Right lobe of liver (tissue), 6 donors: ENCODE data around the gene VASN. TPM values are rescaled to one million over a fixed set of nuclear protein-coding genes. Genes with fewer than 3 reads are reported as not detected.

Experiments used
- ATAC-seq, 4 donors: fragments of 200-7000 bp; cut with Tn5 transposase; one replicate each; pipeline ENCODE4 v1.9.1; 2020; ENCODE audit warnings: mild to moderate bottlenecking in 4 of 4, moderate library complexity in 4 of 4
- DNase-seq, 3 donors: peaks; one replicate each; pipeline ENCODE4 v3.0.0-alpha.2; 2020
- H3K27ac ChIP-seq, 3 donors: fragments of 200-600 bp; one replicate each; pipeline ENCODE4 v1.8.0; 2022
- H3K27me3 ChIP-seq, 2 donors: fragments of 200-600 bp; one replicate each; pipeline ENCODE4 v1.8.0; 2022
- H3K36me3 ChIP-seq, 4 donors: fragments of 200-600 bp; sonication (generic) in 1 of 4; one replicate each; pipeline versions ENCODE4 v1.5.1 to v1.8.0; 2017 to 2022; ENCODE audit warnings: control low read depth in 1 of 4
- H3K4me1 ChIP-seq, 4 donors: fragments of 200-600 bp; sonication (generic) in 1 of 4; one replicate each; pipeline versions ENCODE4 v1.5.1 to v1.8.0; 2017 to 2022; ENCODE audit warnings: control low read depth in 1 of 4
- H3K4me3 ChIP-seq, 3 donors: fragments of 200-600 bp; one replicate each; pipeline ENCODE4 v1.8.0; 2022
- H3K9me3 ChIP-seq, 4 donors: fragments of 200-600 bp; sonication (generic) in 1 of 4; one replicate each; pipeline versions ENCODE4 v1.5.1 to v1.8.0; 2017 to 2022; ENCODE audit warnings: control low read depth in 1 of 4
- POLR2A ChIP-seq: fragments of 450-650 bp; IDR thresholded peaks from one replicate; pipeline ENCODE4 v1.6.1; 2017; ENCODE audit warnings: antibody characterized with exemption, mild to moderate bottlenecking
- WGBS: methylation state at CpG from one replicate; pipeline ENCODE4 v1.1.6; 2018; ENCODE audit warnings: low coverage, low lambda C conversion rate; ENCODE audit not compliant: insufficient coverage; ENCODE audit errors: missing lambda C conversion rate; 5-methylcytosine and 5-hydroxymethylcytosine counted together
- intact Hi-C, 2 donors: fragments of 100-400 bp; cut with DNase I; formaldehyde crosslinking; loops; one replicate each; pipeline versions ENCODE4 v1.11.2 to v1.14.1; 2022
- total RNA-seq, 6 experiments: library from RNA; depleted of rRNA in 2 of 6; stranded (reverse); fragments of >200 nt in 2 of 6; fragmentation: NEBNext Ultra II Directional in 3 of 6; extraction: Animal tissue kit (Norgen Biotek cat#: 25700) in 3 of 6; gene quantifications; one replicate each; pipeline versions ENCODE4 v1.1.0 to v1.2.4, GENCODE V29; 2016 to 2023
- TF ChIP-seq, protein P1 (sequence below), 4 donors: fragments of 200-600 bp in 3 of 4; fragments of 450-650 bp in 1 of 4; IDR thresholded peaks; one replicate each; pipeline versions ENCODE4 v1.5.1 to v1.8.0; 2016 to 2022; ENCODE audit warnings: antibody characterized with exemption in 4 of 4, mild to moderate bottlenecking in 2 of 4
- donor health status: DM: no; HTN: yes; CAD: no.
- donor health status: DM: no; HTN: no; CAD: no.
- donor health status: DM: no; HTN: no; CAD: no.
- donor health status: DM: no; HTN: yes; CAD: no.
- donor health status: DM: no; HTN: yes; CAD: no.

The VASN gene
- total RNA-seq, 6 experiments from 2014 or later: 13.5 to 22.9 (median 16.8) TPM

DNA sequence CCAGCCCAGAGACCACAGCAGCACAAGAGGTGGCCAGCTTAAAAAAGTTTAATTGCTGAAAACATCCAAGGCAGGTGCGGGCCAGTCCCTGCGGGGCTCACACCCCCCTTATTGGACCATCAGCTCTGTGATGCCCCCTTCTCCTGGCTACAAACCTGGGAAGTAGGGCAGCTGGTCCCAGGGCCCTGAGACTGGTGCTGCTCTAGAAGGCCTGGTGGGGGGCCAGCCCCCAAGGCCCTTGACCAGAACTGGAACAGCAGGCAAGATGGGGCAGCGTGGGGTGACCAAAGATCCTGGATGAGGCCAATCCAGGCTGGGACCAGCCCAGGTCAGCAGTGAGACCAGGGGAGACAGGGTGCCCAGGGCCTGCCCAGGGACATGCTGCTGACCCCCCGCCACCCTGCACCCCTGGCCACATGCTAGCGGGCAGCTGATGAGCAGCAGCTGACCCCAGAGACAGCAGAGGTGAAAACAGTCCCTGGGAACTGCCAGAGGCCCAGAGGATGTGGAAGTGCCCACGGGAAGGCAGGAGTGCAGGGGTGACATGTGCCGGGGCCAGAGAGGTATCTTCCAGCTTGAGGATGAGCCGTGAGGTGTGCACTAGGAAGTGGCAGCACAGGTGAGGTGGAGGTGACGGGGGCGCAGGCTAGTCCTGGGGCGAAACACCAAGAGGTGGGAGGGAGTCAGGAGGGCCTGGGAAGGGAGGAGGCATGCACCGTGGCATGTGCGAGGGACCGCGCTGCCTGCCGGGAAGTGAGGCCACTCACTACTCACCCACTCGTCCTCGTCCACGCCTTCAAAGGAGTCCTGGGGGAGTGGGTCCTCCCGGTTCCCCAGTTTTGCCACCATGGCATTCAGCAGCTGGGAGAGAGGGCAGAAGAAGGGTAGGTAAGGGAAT is 16.9 kb upstream of the VASN start:
- intact Hi-C loops: no loop called here
- H3K27me3 ChIP-seq: no peaks in the 10 kb centered on the region
- TF ChIP-seq, protein P1, sequence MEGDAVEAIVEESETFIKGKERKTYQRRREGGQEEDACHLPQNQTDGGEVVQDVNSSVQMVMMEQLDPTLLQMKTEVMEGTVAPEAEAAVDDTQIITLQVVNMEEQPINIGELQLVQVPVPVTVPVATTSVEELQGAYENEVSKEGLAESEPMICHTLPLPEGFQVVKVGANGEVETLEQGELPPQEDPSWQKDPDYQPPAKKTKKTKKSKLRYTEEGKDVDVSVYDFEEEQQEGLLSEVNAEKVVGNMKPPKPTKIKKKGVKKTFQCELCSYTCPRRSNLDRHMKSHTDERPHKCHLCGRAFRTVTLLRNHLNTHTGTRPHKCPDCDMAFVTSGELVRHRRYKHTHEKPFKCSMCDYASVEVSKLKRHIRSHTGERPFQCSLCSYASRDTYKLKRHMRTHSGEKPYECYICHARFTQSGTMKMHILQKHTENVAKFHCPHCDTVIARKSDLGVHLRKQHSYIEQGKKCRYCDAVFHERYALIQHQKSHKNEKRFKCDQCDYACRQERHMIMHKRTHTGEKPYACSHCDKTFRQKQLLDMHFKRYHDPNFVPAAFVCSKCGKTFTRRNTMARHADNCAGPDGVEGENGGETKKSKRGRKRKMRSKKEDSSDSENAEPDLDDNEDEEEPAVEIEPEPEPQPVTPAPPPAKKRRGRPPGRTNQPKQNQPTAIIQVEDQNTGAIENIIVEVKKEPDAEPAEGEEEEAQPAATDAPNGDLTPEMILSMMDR (IDR thresholded peaks at IDR 0.05): no peak
- no peak for TF ChIP-seq POLR2A
- H3K4me3 ChIP-seq: no peak overlapping the region
- no peaks in the 10 kb centered on the region for H3K9me3 ChIP-seq
- peaks cover 0 to 22% (median 3%) of the 10 kb centered on the region in 4 donors for H3K4me1 ChIP-seq
- 97% methylated on average over 6 of the region's 20 CpGs for WGBS
- peaks cover 0 to 4% (median 0%) of the 10 kb centered on the region in 4 donors for H3K36me3 ChIP-seq
- ATAC-seq: no peak
- no peak overlapping the region for H3K27ac ChIP-seq
- DNase-seq: no peak

DNA sequence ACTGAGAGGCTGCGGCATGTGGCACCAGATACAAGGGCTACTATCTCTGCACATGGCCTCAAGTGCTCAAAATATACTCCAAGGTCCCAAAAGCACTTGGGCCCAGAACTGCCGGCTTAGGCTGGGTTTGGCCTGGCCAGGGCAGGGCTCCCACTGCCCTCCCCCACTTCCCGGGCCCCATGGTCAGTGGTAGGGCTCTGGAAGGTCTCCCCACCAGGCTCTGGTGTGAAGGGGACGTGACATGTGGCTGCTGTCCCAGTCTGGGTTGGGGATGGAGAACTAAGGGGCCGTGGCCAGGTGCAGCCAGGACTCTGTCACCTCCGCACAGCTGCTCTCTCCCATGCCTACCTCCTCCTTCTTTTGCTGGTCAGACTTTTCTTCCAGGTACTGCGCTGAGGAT is 14.8 kb upstream of the VASN start:
- peaks cover 0 to 4% (median 0%) of the 10 kb centered on the region in 4 donors for H3K36me3 ChIP-seq
- no peak overlapping the region for H3K27ac ChIP-seq
- intact Hi-C loops: no loop called here
- ATAC-seq (no peak), DNase-seq (no peak)
- no CpG with 5 or more reads among the region's 7 CpGs for WGBS
- H3K27me3 ChIP-seq: no peaks in the 10 kb centered on the region
- H3K9me3 ChIP-seq: no peaks in the 10 kb centered on the region
- peaks cover 0 to 10% (median 0%) of the 10 kb centered on the region in 4 donors for H3K4me1 ChIP-seq
- H3K4me3 ChIP-seq: no peak overlapping the region
- TF ChIP-seq, protein P1 (IDR thresholded peaks at IDR 0.05): no peak
- TF ChIP-seq POLR2A: no peak

DNA sequence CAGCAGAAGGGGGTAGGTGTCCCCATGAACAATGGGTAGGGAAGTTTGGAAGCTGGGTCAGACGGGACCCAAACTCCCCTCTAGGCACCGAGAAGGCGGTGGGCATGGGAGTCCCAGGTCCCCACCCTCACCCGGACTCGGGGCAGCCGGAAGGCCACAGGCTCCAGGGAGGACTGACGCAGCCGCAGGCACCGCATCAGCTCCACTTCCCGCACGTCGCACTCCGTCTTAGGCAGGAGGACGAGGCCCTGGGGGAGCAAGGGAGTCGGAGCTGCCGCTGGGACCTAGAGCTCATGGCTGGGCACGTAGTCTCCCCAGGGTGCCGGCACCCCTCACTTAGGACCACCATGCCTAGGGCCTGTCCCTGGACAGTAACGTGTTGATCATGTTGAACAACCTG is 13.4 kb upstream of the VASN start:
- intact Hi-C loops: loop anchor here in 1 of 2 donors (2.0 kb wide), 1 partner anchor 45 kb away; no protein-coding TSS in a partner anchor
- WGBS: no CpG with 5 or more reads among the region's 19 CpGs

GRCh38 chr16:4358831-4359561 is 12.7 kb upstream of the VASN start:
- no peaks in the 10 kb centered on the region for H3K9me3 ChIP-seq
- DNase-seq (peak; percentile 71 to 78 (median 78)), ATAC-seq (peak; percentile 65 to 81 (median 78))
- TF ChIP-seq, protein P1 (IDR thresholded peaks at IDR 0.05): peak; percentile 91 to 97 (median 94)
- TF ChIP-seq POLR2A: no peak
- H3K27me3 ChIP-seq: no peaks in the 10 kb centered on the region
- H3K4me3 ChIP-seq: no peak overlapping the region
- WGBS: 50% methylated on average over 5 of the region's 19 CpGs
- H3K4me1 ChIP-seq: no peaks in the 10 kb centered on the region
- intact Hi-C loops: loop anchor here in 1 of 2 donors (2.0 kb wide), 1 partner anchor 44 kb away; no protein-coding TSS in a partner anchor
- H3K27ac ChIP-seq: no peak overlapping the region
- peaks cover 0 to 4% (median 0%) of the 10 kb centered on the region in 4 donors for H3K36me3 ChIP-seq

More for the DNA sequence above, 13.4 kb upstream of the VASN start:
- Histone ChIP-seq H3K36me3 (peaks cover 0 to 4% (median 0%) of the 10 kb centered on the region in 4 donors), H3K27ac (no peak overlapping the region), H3K27me3 (no peaks in the 10 kb centered on the region), H3K4me3 (no peak overlapping the region), H3K9me3 (no peaks in the 10 kb centered on the region), H3K4me1 (peaks cover 0 to 3% (median 0%) of the 10 kb centered on the region in 4 donors)
- DNase-seq (no peak), ATAC-seq (no peak)
- TF ChIP-seq POLR2A: no peak
- TF ChIP-seq, protein P1 (IDR thresholded peaks at IDR 0.05): no peak
